ENCODE results near the gene OXA1L.

The OXA1L gene

DNA sequence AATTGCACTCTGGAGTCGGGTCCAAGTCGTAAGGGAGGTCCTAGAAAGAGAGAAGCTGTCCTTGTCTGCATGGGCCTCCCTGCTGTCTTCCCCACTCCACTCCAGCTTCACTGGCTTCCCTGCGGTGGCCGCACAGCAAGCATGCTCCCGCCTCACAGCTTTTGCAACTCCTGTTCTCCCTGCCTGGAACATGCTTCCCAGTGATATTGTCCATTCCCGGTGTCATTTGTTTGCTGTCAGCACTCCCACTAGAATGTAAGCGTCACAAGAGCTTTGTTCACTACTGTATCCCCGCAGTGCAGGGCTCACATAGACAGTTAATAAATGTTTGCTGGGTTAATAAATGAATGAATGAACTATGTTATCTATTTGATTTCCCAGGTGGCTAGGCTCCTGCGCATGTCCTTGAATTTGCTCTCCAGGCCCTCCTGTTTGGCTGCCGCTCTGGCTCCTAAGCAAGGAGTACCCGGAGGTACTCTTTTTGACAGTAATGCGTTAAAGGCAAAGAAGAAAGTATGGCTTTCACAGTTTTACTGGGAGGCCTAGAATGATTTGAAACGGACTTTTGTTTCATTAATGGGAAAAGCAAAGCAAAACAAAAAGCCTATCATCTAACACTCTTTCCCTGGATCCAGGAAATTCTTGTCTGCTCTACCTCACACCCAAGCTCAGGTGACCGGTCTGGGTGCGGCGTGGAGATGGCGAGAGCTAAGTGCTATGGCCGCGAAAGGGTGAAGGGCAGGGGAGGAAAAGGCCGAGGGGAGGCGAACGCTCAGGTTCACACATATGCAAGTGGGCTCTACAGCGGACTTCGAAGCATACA, 54.9 kb downstream of the OXA1L start:
- DNase-seq (ENCODE audit: insufficient read length, low spot score) = no peak
- TF ChIP-seq POLR2A (IDR thresholded peaks at IDR 0.05; ENCODE audit: low read depth, low read length) = no peak
- no peak for TF ChIP-seq SPI1 (IDR thresholded peaks at IDR 0.05; ENCODE audit: low read depth, low read length)
- TF ChIP-seq TAF1 (IDR thresholded peaks at IDR 0.05; ENCODE audit: low read depth, low read length) = no peak
- TF ChIP-seq POU2F2 (IDR thresholded peaks at IDR 0.05; ENCODE audit: low read depth, low read length) = no peak
- no peak for TF ChIP-seq PAX5 (IDR thresholded peaks at IDR 0.05; ENCODE audit: insufficient read depth, low read length, severe bottlenecking)
- no peak for TF ChIP-seq POLR2AphosphoS5 (IDR thresholded peaks at IDR 0.05; ENCODE audit: low read depth, low read length)
- FAIRE-seq = no peak

DNA sequence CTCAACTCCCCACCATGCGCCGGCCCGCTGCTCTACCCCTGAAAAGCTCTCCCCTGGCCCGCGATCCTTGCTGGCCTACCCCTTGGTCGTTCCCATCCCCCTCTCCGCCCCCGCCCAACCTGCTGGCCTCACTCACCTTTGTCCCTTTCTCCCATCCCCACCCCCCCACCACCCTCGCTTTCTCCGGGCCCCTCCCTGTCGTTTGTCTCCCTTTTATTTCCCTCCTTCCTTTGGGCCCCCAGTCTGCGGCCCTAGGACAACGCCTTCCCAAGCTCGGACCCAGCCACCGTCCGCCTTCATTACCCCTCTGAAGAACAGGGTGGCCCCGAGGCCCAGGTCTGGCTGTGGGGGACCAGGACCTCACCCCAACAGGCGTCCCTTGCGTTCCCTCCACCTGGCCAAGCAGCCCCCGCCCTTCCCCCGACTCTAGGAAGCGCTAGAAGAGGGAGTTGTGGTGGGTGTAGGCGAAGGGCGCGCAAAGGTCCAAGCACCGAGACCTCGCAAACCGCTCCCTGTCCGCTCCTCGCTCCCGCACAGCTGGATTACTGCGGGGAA, 55.6 kb downstream of the OXA1L start:
- no peak for DNase-seq (ENCODE audit: insufficient read length, low spot score)
- no peak for TF ChIP-seq TAF1 (IDR thresholded peaks at IDR 0.05; ENCODE audit: low read depth, low read length)
- no peak for TF ChIP-seq POLR2AphosphoS5 (IDR thresholded peaks at IDR 0.05; ENCODE audit: low read depth, low read length)
- TF ChIP-seq POLR2A (IDR thresholded peaks at IDR 0.05; ENCODE audit: low read depth, low read length) = no peak
- no peak for TF ChIP-seq SPI1 (IDR thresholded peaks at IDR 0.05; ENCODE audit: low read depth, low read length)
- TF ChIP-seq PAX5 (IDR thresholded peaks at IDR 0.05; ENCODE audit: insufficient read depth, low read length, severe bottlenecking) = no peak
- TF ChIP-seq POU2F2 (IDR thresholded peaks at IDR 0.05; ENCODE audit: low read depth, low read length) = no peak
- no peak for FAIRE-seq

Data from GM12891 (cell line).